ENCODE measurements around the gene MICAL3.

The MICAL3 gene

DNA sequence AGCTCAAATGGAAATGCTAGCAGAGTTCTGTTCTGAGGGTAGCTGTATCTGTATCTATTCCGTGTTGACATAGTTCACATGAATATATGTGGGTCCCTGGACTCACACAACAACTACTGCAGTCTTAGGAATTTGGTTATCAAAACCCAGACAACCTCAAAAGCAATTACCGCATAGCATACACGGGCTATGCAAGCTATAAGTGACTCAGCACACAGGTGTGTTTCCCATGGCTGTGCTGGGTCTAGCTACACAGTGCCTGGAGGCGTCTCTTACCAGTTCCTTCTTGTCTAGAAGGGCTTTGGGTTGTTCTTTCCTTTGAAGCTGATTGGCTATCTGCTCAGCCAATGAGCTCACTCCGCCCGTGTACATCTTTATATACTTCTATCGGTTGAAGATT lies 151.9 kb downstream of the MICAL3 start:
- no peak for TF ChIP-seq EZH2 (IDR thresholded peaks at IDR 0.05)
- no peak for TF ChIP-seq FOXP2 (optimal IDR thresholded peaks at IDR 0.05; ENCODE audit: control extremely low read depth, extremely low read length, insufficient read depth)
- no peak for TF ChIP-seq POLR2AphosphoS5 (IDR thresholded peaks at IDR 0.05; ENCODE audit: borderline replicate concordance, low read depth, low read length)
- no peak overlapping the region for H3K9ac ChIP-seq (ENCODE audit: insufficient read length)
- no peak for DNase-seq (ENCODE audit: low read depth, low spot score)
- no peaks in the 10 kb centered on the region for H3K9me3 ChIP-seq (ENCODE audit: low read depth, low read length)
- peaks cover 25% of the 10 kb centered on the region; the same call in 1 of the 2 replicates for H3K36me3 ChIP-seq (ENCODE audit: insufficient read depth, low read length)
- H3K4me3 ChIP-seq: no peak overlapping the region
- H3K27ac ChIP-seq: no peak overlapping the region

- Histone ChIP-seq H3K4me3 (no peak overlapping the region), H3K27ac (no peak overlapping the region), H3K36me3 (ENCODE audit: insufficient read depth, low read length) (peaks cover 30% of the 10 kb centered on the region; the same call in 1 of the 2 replicates), H3K9me3 (ENCODE audit: low read depth, low read length) (no peaks in the 10 kb centered on the region), H3K9ac (ENCODE audit: insufficient read length) (no peak overlapping the region)
- TF ChIP-seq POLR2AphosphoS5 (IDR thresholded peaks at IDR 0.05; ENCODE audit: borderline replicate concordance, low read depth, low read length) (no peak), FOXP2 (optimal IDR thresholded peaks at IDR 0.05; ENCODE audit: control extremely low read depth, extremely low read length, insufficient read depth) (no peak), EZH2 (IDR thresholded peaks at IDR 0.05) (no peak)
- no peak for DNase-seq (ENCODE audit: low read depth, low spot score)
Measured at GRCh38 chr22:17871726-17872458, 152.5 kb downstream of the MICAL3 start.

- Histone ChIP-seq H3K9ac (ENCODE audit: insufficient read length) (no peak overlapping the region), H3K4me3 (no peak overlapping the region), H3K36me3 (ENCODE audit: insufficient read depth, low read length) (peaks cover 39% of the 10 kb centered on the region; the same call in 1 of the 2 replicates), H3K9me3 (ENCODE audit: low read depth, low read length) (no peaks in the 10 kb centered on the region), H3K27ac (no peak overlapping the region)
- DNase-seq (ENCODE audit: low read depth, low spot score): no peak
- TF ChIP-seq EZH2 (IDR thresholded peaks at IDR 0.05) (no peak), POLR2AphosphoS5 (IDR thresholded peaks at IDR 0.05; ENCODE audit: borderline replicate concordance, low read depth, low read length) (no peak), FOXP2 (optimal IDR thresholded peaks at IDR 0.05; ENCODE audit: control extremely low read depth, extremely low read length, insufficient read depth) (no peak)
Measured at GRCh38 chr22:17870407-17870806, 154.0 kb downstream of the MICAL3 start.

DNA sequence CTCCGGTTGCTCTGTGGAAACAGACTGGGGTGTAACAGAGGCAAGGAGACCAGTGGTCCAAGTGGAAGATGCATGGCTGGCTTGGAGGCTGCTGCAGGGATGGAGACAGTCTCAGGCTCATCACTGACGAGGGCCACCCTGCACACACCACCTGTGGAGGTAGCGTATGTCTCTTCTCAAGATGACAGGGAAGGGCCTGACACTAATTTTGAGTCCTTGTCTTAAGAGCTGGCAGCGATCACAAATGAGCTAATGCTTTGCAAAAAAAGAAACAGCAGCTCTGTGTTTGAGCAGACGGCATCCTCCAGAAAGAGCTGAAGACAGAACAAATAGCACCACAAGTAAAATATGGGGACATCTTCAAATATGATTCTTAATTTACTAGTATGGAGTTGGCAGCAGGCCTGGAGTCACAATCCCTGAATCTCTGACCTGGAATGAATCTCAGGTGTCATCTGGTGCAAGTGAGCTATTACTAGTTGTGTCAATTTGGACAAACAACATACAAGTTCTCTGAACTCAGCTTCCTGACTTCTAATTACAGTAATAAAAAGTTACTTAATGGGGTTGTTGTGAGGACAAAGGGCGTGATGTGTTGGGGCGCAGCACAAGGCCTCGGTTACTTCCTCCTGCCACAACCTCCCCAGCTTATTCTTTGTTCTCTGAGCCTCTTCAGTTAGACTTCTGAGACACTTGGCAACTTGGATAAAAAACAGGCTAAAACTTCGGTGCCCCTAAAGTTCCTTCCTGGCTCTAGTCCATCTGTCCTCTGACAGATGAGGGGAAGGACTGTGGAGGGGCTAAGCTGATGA lies 154.9 kb downstream of the MICAL3 start:
- Histone ChIP-seq H3K36me3 (ENCODE audit: insufficient read depth, low read length) (peaks cover 44% of the 10 kb centered on the region; the same call in 1 of the 2 replicates), H3K9me3 (ENCODE audit: low read depth, low read length) (no peaks in the 10 kb centered on the region), H3K4me3 (no peak overlapping the region), H3K27ac (no peak overlapping the region), H3K9ac (ENCODE audit: insufficient read length) (no peak overlapping the region)
- DNase-seq (ENCODE audit: low read depth, low spot score): no peak
- TF ChIP-seq POLR2AphosphoS5 (IDR thresholded peaks at IDR 0.05; ENCODE audit: borderline replicate concordance, low read depth, low read length) (no peak), EZH2 (IDR thresholded peaks at IDR 0.05) (no peak), FOXP2 (optimal IDR thresholded peaks at IDR 0.05; ENCODE audit: control extremely low read depth, extremely low read length, insufficient read depth) (no peak)

GRCh38 chr22:17868771-17869170 lies 155.6 kb downstream of the MICAL3 start:
- no peak overlapping the region for H3K4me3 ChIP-seq
- no peak overlapping the region for H3K27ac ChIP-seq
- peaks cover 51% of the 10 kb centered on the region; the same call in 1 of the 2 replicates for H3K36me3 ChIP-seq (ENCODE audit: insufficient read depth, low read length)
- H3K9ac ChIP-seq (ENCODE audit: insufficient read length): no peak overlapping the region
- DNase-seq (ENCODE audit: low read depth, low spot score): no peak
- no peaks in the 10 kb centered on the region for H3K9me3 ChIP-seq (ENCODE audit: low read depth, low read length)
- TF ChIP-seq POLR2AphosphoS5 (IDR thresholded peaks at IDR 0.05; ENCODE audit: borderline replicate concordance, low read depth, low read length) (no peak), FOXP2 (optimal IDR thresholded peaks at IDR 0.05; ENCODE audit: control extremely low read depth, extremely low read length, insufficient read depth) (no peak), EZH2 (IDR thresholded peaks at IDR 0.05) (no peak)

GRCh38 chr22:17867160-17867785 lies 157.1 kb downstream of the MICAL3 start:
- Histone ChIP-seq H3K36me3 (ENCODE audit: insufficient read depth, low read length) (peaks cover 59% of the 10 kb centered on the region; the same call in 1 of the 2 replicates), H3K9me3 (ENCODE audit: low read depth, low read length) (no peaks in the 10 kb centered on the region), H3K27ac (no peak overlapping the region), H3K9ac (ENCODE audit: insufficient read length) (no peak overlapping the region), H3K4me3 (no peak overlapping the region)
- DNase-seq (ENCODE audit: low read depth, low spot score): no peak
- TF ChIP-seq EZH2 (IDR thresholded peaks at IDR 0.05) (no peak), FOXP2 (optimal IDR thresholded peaks at IDR 0.05; ENCODE audit: control extremely low read depth, extremely low read length, insufficient read depth) (no peak), POLR2AphosphoS5 (IDR thresholded peaks at IDR 0.05; ENCODE audit: borderline replicate concordance, low read depth, low read length) (no peak)

DNA sequence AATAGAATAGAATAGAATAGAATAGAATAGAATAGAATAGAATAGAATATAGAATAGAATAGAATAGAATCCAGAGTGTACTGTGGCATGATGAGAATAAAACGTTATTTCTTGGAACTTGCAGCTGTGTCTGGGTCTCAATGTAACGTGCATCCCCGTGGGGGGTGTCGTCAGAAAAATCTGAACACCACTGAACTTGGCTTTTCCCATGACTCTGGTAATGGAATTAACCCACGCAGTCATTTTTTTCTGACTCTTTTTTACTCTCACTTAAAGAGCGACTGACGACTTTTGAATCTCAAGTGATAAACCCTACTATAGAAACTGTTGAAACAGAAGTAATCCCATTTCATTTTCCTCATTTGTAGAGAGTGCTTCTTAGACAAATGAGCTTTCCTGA lies 157.7 kb downstream of the MICAL3 start:
- H3K36me3 ChIP-seq (ENCODE audit: insufficient read depth, low read length): peaks cover 52% of the 10 kb centered on the region; the same call in 1 of the 2 replicates
- no peak overlapping the region for H3K4me3 ChIP-seq
- TF ChIP-seq EZH2 (IDR thresholded peaks at IDR 0.05): no peak
- no peak for TF ChIP-seq POLR2AphosphoS5 (IDR thresholded peaks at IDR 0.05; ENCODE audit: borderline replicate concordance, low read depth, low read length)
- no peak for TF ChIP-seq FOXP2 (optimal IDR thresholded peaks at IDR 0.05; ENCODE audit: control extremely low read depth, extremely low read length, insufficient read depth)
- H3K9me3 ChIP-seq (ENCODE audit: low read depth, low read length): no peaks in the 10 kb centered on the region
- DNase-seq (ENCODE audit: low read depth, low spot score): no peak
- no peak overlapping the region for H3K9ac ChIP-seq (ENCODE audit: insufficient read length)
- H3K27ac ChIP-seq: no peak overlapping the region

DNA sequence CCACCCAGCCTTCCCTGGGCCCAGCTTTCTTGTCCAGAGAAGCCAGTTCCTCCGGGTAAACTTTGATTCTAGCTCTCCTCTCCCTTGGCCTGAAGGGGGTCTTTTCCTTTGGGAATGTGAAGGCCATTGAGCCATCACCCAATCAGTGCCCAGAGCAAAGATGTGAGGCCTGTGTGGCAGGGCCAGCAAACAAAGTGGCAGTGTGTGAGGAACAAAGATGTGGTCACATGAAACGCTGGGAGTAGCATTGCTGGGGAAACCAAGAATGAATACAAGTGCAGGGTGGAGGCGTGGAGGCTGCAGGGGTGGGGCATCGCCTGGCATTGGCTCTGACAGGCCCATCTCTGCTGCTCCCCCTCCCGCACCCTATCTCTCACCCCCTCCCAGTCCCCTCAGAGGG lies 158.2 kb downstream of the MICAL3 start:
- TF ChIP-seq POLR2AphosphoS5 (IDR thresholded peaks at IDR 0.05; ENCODE audit: borderline replicate concordance, low read depth, low read length) (no peak), EZH2 (IDR thresholded peaks at IDR 0.05) (no peak), FOXP2 (optimal IDR thresholded peaks at IDR 0.05; ENCODE audit: control extremely low read depth, extremely low read length, insufficient read depth) (no peak)
- no peak for DNase-seq (ENCODE audit: low read depth, low spot score)

More for the DNA sequence above, 158.2 kb downstream of the MICAL3 start:
- no peak overlapping the region for H3K27ac ChIP-seq
- H3K36me3 ChIP-seq (ENCODE audit: insufficient read depth, low read length): peaks cover 47% of the 10 kb centered on the region; the same call in 1 of the 2 replicates
- H3K9me3 ChIP-seq (ENCODE audit: low read depth, low read length): no peaks in the 10 kb centered on the region
- no peak overlapping the region for H3K4me3 ChIP-seq
- H3K9ac ChIP-seq (ENCODE audit: insufficient read length): no peak overlapping the region
